NCI-H2227 treated with DMSO at 0.1 percent for 48 hours (cell line): ENCODE results near the gene EPYC.
"Not testable (repeated sequence)": the region's sequence is repeated elsewhere in the genome, so short reads cannot be mapped to it uniquely, and the experiment has no call there.

Experiments used
- DNase-seq: peaks from one replicate; lab custom pipeline; 2025; lab: John Stamatoyannopoulos, UW

The EPYC gene

GRCh38 chr12:90991952-90992465 lies 12.8 kb downstream of the EPYC start:
- no peak for DNase-seq

GRCh38 chr12:90990611-90991010 lies 14.2 kb downstream of the EPYC start:
- no peak for DNase-seq

- DNase-seq, result no peak
These were observed 15.1 kb downstream of the EPYC start for GRCh38 chr12:90989686-90990111.

GRCh38 chr12:90987520-90987919 lies 17.3 kb downstream of the EPYC start:
- DNase-seq, result no peak

- no peak for DNase-seq
These were observed 17.7 kb downstream of the EPYC start for GRCh38 chr12:90987101-90987500.

GRCh38 chr12:90985331-90985730 lies 19.4 kb downstream of the EPYC start:
- DNase-seq, result not testable (repeated sequence)

- DNase-seq, result no peak
These were observed 20.7 kb downstream of the EPYC start for GRCh38 chr12:90984114-90984513.

GRCh38 chr12:90982170-90982569 lies 22.6 kb downstream of the EPYC start:
- DNase-seq, result no peak

GRCh38 chr12:90979951-90980350 lies 24.8 kb downstream of the EPYC start:
- no peak for DNase-seq

GRCh38 chr12:90979019-90979418 lies 25.8 kb downstream of the EPYC start:
- DNase-seq, result no peak

GRCh38 chr12:90978117-90978770 lies 26.5 kb downstream of the EPYC start:
- peak; percentile 25 for DNase-seq

- DNase-seq, result no peak
These were observed 27.5 kb downstream of the EPYC start for GRCh38 chr12:90977224-90977623.

GRCh38 chr12:90974286-90974685 lies 30.5 kb downstream of the EPYC start:
- DNase-seq, result no peak

GRCh38 chr12:90972226-90972625 lies 32.5 kb downstream of the EPYC start:
- no peak for DNase-seq

GRCh38 chr12:90970911-90971310 lies 33.9 kb downstream of the EPYC start:
- no peak for DNase-seq

GRCh38 chr12:90970471-90970870 lies 34.3 kb downstream of the EPYC start:
- DNase-seq, result no peak

GRCh38 chr12:90969851-90970250 lies 34.9 kb downstream of the EPYC start:
- no peak for DNase-seq

- no peak for DNase-seq
These were observed 35.4 kb downstream of the EPYC start for GRCh38 chr12:90969346-90969745.

- DNase-seq, result no peak
These were observed 39.6 kb downstream of the EPYC start for GRCh38 chr12:90965204-90965603.

- no peak for DNase-seq
These were observed 40.2 kb downstream of the EPYC start for GRCh38 chr12:90964616-90965015.

- DNase-seq, result peak; percentile 21
These were observed 40.8 kb downstream of the EPYC start for GRCh38 chr12:90963946-90964345.

GRCh38 chr12:90961154-90961553 lies 43.6 kb downstream of the EPYC start:
- no peak for DNase-seq

- peak; percentile 54 for DNase-seq
These were observed 45.1 kb downstream of the EPYC start for GRCh38 chr12:90959538-90960139.

GRCh38 chr12:90959032-90959431 lies 45.7 kb downstream of the EPYC start:
- DNase-seq, result peak; percentile 12
